Lower lobe of right lung (tissue), 2 donors: ENCODE data around the gene KLHL20. TPM values are rescaled to one million over a fixed set of nuclear protein-coding genes. Genes with fewer than 3 reads are reported as not detected.

ENCODE experiments used
- ATAC-seq, 2 donors: fragments of 200-7000 bp; cut with Tn5 transposase; one replicate each; pipeline ENCODE4 v1.9.1; 2020 to 2022; ENCODE audit warnings: mild to moderate bottlenecking in 2 of 2, moderate library complexity in 2 of 2
- DNase-seq: peaks from one replicate; pipeline ENCODE4 v3.0.0-alpha.2; 2020
- H3K27ac ChIP-seq: fragments of 200-600 bp; one replicate; pipeline ENCODE4 v1.8.0; 2022
- H3K27me3 ChIP-seq: fragments of 200-600 bp; one replicate; pipeline ENCODE4 v1.8.0; 2022; ENCODE audit warnings: low read depth
- H3K36me3 ChIP-seq: fragments of 200-600 bp; one replicate; pipeline ENCODE4 v1.8.0; 2022; ENCODE audit warnings: mild to moderate bottlenecking
- H3K4me1 ChIP-seq: fragments of 200-600 bp; one replicate; pipeline ENCODE4 v1.8.0; 2022
- H3K4me3 ChIP-seq: fragments of 200-600 bp; one replicate; pipeline ENCODE4 v1.8.0; 2022; ENCODE audit warnings: mild to moderate bottlenecking
- H3K9me3 ChIP-seq: fragments of 200-600 bp; one replicate; pipeline ENCODE4 v1.8.0; 2022
- intact Hi-C: fragments of 100-400 bp; cut with DNase I; formaldehyde crosslinking; loops from one replicate; pipeline ENCODE4 v1.11.0; 2022
- total RNA-seq: library from RNA; stranded (reverse); fragmentation: NEBNext Ultra II Directional; extraction: Animal tissue kit (Norgen Biotek cat#: 25700); gene quantifications from one replicate; pipeline ENCODE4 v1.2.1, GENCODE V29; 2021
- TF ChIP-seq, protein P1 (sequence below): fragments of 200-600 bp; IDR thresholded peaks from one replicate; pipeline ENCODE4 v1.8.0; 2022; ENCODE audit warnings: antibody characterized with exemption, mild to moderate bottlenecking
- donor health status: DM: no; HTN: yes; CAD: no; lungs with severe emphysema.

KLHL20 gene
- total RNA-seq, 1 donor from 2014 or later, result 24.9 TPM

GRCh38 chr1:173742203-173742886, 27.6 kb downstream of the KLHL20 start:
- ATAC-seq (no peak), DNase-seq (no peak)
- H3K27me3 ChIP-seq, result no peaks in the 10 kb centered on the region
- intact Hi-C loops, result no loop called here
- H3K36me3 ChIP-seq, result peaks cover 19% of the 10 kb centered on the region
- no peak overlapping the region for H3K4me3 ChIP-seq
- no peak overlapping the region for H3K27ac ChIP-seq
- H3K4me1 ChIP-seq, result no peaks in the 10 kb centered on the region
- TF ChIP-seq, protein P1, sequence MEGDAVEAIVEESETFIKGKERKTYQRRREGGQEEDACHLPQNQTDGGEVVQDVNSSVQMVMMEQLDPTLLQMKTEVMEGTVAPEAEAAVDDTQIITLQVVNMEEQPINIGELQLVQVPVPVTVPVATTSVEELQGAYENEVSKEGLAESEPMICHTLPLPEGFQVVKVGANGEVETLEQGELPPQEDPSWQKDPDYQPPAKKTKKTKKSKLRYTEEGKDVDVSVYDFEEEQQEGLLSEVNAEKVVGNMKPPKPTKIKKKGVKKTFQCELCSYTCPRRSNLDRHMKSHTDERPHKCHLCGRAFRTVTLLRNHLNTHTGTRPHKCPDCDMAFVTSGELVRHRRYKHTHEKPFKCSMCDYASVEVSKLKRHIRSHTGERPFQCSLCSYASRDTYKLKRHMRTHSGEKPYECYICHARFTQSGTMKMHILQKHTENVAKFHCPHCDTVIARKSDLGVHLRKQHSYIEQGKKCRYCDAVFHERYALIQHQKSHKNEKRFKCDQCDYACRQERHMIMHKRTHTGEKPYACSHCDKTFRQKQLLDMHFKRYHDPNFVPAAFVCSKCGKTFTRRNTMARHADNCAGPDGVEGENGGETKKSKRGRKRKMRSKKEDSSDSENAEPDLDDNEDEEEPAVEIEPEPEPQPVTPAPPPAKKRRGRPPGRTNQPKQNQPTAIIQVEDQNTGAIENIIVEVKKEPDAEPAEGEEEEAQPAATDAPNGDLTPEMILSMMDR, result no peak
- peaks cover 3% of the 10 kb centered on the region for H3K9me3 ChIP-seq

DNA sequence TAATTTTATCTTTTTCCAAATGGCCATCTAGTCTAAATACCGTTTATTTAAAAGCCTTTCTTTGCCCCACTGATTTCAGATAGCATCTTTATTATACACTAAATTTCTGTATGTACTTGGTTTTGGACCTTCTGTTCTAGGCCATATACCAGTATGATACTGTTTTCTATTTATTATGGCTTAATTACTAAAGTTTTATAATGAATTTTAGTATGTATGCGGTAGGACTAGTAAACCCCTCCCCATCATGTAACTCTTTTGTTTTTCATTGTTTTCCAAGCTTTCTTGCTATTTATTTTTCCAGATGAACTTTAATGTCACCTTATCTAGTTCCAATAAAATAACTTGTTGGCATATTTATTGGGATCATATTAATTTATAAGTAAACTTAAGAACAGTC, 29.9 kb downstream of the KLHL20 start:
- Histone ChIP-seq H3K27ac (no peak overlapping the region), H3K27me3 (no peaks in the 10 kb centered on the region), H3K4me1 (no peaks in the 10 kb centered on the region), H3K4me3 (no peak overlapping the region), H3K36me3 (peaks cover 19% of the 10 kb centered on the region), H3K9me3 (no peaks in the 10 kb centered on the region)
- DNase-seq, result no peak
- TF ChIP-seq, protein P1, result no peak
- intact Hi-C loops, result no loop called here
- no peak for ATAC-seq

- DNase-seq, result no peak
- TF ChIP-seq, protein P1, result no peak
- ATAC-seq, result no peak
- no peak overlapping the region for H3K27ac ChIP-seq
- no peak overlapping the region for H3K4me3 ChIP-seq
- no peaks in the 10 kb centered on the region for H3K27me3 ChIP-seq
- H3K9me3 ChIP-seq, result no peaks in the 10 kb centered on the region
- intact Hi-C loops, result no loop called here
- no peaks in the 10 kb centered on the region for H3K4me1 ChIP-seq
- peaks cover 27% of the 10 kb centered on the region for H3K36me3 ChIP-seq
These were observed 34.4 kb downstream of the KLHL20 start for GRCh38 chr1:173749137-173749536.

GRCh38 chr1:173753830-173754229, 39.0 kb downstream of the KLHL20 start:
- Histone ChIP-seq H3K36me3 (peaks cover 74% of the 10 kb centered on the region), H3K27me3 (no peaks in the 10 kb centered on the region), H3K27ac (no peak overlapping the region), H3K4me3 (no peak overlapping the region), H3K9me3 (no peaks in the 10 kb centered on the region), H3K4me1 (no peaks in the 10 kb centered on the region)
- TF ChIP-seq, protein P1, result no peak
- DNase-seq, result no peak
- intact Hi-C loops, result no loop called here
- no peak for ATAC-seq

- H3K4me1 ChIP-seq, result no peaks in the 10 kb centered on the region
- H3K4me3 ChIP-seq, result no peak overlapping the region
- intact Hi-C loops, result no loop called here
- peaks cover 72% of the 10 kb centered on the region for H3K36me3 ChIP-seq
- DNase-seq (no peak), ATAC-seq (no peak)
- H3K27me3 ChIP-seq, result no peaks in the 10 kb centered on the region
- no peaks in the 10 kb centered on the region for H3K9me3 ChIP-seq
- H3K27ac ChIP-seq, result no peak overlapping the region
- TF ChIP-seq, protein P1, result no peak
These were observed 42.9 kb downstream of the KLHL20 start for GRCh38 chr1:173757666-173758065.
